Measurements from ENCODE around the gene ADIPOR1.
A peak's percentile ranks its signal among the peaks of the same experiment; 100 is the strongest.

The ADIPOR1 gene

GRCh38 chr1:202972046-202972445 is 13.9 kb upstream of the ADIPOR1 start:
- DNase-seq (ENCODE audit: low spot score): no peak

- DNase-seq (ENCODE audit: low spot score): peak; percentile 78
These were observed 10.8 kb upstream of the ADIPOR1 start for GRCh38 chr1:202968895-202969295.

DNA sequence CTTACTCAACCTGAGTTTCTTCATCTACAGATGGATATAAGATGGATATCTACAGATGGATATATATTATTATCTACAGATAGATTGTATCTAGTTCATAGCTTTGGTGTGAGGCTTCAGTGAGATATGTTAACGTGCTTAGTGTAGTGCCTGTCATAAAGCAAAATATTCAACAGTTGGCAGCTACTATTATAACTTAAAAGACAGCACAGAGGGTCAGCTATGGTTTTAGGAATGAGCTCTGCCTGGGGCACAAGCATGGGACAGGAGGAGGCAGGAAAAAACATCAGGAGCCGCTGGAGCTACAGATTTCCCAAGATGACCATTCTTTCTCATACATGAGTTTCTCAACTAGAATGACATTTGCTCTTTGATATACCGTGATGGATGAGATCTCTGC is 10.2 kb upstream of the ADIPOR1 start:
- no peak for DNase-seq (ENCODE audit: low spot score)

GRCh38 chr1:202967684-202968281 is 9.7 kb upstream of the ADIPOR1 start:
- DNase-seq (ENCODE audit: low spot score): no peak

- no peak for DNase-seq (ENCODE audit: low spot score)
These were observed 8.1 kb upstream of the ADIPOR1 start for GRCh38 chr1:202966006-202966898.

GRCh38 chr1:202965422-202965821 is 7.3 kb upstream of the ADIPOR1 start:
- DNase-seq (ENCODE audit: low spot score): no peak

DNA sequence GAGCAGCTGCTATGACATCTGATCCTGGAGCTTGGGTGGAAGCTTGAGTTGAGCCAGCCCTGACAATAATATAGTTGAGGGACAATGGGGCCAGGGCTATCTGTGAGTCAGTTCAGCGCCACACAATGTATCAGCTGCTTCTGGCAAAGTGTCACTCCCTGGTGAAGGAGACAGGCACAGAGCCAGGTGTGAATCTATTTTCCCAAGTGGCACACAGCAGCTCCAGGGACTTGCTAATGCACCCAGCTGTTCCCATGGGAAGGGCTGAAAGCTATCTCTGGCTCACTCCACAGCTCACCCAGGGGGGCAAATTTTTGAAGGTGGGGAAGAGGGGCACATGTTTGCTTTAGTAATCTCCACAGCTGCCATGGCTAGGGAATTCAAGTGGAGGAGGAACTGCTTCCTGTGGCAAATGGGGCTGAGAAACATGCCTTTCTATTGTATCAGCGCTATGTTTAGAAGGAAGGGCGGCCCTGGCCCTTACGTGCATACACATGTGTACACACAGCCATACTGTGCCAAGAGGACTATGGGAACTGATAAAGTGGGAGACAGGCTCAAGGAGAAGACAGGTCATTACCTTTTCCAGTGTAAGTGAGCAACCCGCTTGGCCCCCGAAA is 6.8 kb upstream of the ADIPOR1 start:
- peak; percentile 38 for DNase-seq (ENCODE audit: low spot score)

DNA sequence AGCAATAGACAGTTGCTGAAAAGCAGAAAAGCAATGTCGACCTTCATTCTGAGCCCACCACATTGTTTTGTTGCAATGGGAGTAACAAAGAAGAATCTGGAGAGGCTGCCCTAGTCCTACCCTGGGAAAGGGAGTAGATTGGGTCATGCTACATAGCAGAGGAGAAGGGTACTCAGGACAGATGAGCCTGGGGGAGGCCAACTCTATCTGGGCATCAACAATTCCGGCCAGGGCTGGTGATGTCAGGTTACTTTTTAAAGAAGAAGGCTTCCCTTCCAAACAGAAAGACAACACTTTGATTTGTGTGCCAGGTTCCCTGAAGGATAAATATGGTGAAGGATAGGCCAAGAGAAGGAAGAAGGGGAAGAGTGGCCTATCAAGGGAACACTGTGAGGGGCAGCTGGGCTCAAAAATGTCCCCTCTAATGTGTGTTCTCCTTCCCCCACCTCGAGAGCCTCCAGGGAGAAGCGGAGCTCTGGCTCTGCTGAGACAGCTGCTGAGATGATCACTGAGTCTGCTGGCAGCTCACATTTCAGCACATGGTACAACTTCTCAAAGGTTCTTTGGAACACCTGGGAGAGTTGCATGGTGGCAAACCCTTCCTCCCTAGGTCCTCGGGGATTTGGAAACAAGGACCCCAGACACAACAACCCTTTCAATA is 3.2 kb upstream of the ADIPOR1 start:
- DNase-seq (ENCODE audit: low spot score): no peak

DNA sequence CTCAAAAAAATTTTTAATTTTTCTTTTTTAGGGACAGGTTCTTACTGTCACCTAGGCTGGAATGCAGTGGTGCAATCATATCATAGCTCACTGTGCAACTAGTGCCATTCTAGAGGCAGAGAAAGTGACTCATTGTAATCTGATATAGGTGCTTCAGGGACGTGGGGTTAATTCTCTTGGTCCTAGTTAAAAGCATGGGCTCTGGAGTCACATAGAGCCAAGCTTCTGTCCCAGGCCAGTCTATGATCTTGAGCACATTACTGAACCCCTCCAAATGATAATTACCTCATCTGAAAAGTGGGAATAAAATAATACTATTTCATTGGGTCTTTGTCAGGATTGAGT is 1.1 kb upstream of the ADIPOR1 start:
- no peak for DNase-seq (ENCODE audit: low spot score)

DNA sequence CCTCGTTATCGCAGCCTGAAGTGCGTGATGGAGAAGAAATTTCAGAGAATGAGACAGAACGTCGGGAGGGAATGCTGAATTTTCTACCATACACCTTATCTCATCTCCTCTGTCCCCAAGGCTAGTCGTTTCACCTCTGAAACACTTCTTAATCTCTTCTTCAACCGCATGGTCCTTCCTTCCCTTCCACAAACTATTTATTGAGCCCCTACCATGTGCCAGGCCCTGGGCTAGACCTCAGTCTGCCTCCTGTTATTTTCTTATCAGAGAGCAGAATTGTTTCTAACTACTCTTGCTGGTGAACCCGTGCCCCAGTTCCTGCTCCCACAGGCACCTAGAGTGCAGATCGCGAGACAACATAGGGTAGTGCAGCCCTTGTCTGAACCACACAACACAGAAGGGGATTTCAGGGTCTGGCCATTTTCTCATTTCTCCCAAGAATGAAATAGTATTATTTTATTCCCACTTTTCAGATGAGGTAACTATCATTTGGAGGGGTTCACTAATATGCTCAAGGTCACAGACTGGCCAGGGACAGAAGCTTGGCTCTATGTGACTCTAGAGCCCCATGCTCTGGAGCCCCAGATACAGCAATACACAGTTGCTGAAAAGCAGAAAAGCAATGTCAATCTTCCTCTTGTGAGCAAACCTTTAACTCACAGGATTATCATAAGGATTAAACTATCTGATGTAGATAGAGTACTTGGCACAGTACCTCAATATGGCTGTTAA is 598 bp upstream of the ADIPOR1 start:
- DNase-seq (ENCODE audit: low spot score): no peak

- no peak for DNase-seq (ENCODE audit: low spot score)
These were observed 1.1 kb downstream of the ADIPOR1 start for GRCh38 chr1:202956969-202957368.

DNA sequence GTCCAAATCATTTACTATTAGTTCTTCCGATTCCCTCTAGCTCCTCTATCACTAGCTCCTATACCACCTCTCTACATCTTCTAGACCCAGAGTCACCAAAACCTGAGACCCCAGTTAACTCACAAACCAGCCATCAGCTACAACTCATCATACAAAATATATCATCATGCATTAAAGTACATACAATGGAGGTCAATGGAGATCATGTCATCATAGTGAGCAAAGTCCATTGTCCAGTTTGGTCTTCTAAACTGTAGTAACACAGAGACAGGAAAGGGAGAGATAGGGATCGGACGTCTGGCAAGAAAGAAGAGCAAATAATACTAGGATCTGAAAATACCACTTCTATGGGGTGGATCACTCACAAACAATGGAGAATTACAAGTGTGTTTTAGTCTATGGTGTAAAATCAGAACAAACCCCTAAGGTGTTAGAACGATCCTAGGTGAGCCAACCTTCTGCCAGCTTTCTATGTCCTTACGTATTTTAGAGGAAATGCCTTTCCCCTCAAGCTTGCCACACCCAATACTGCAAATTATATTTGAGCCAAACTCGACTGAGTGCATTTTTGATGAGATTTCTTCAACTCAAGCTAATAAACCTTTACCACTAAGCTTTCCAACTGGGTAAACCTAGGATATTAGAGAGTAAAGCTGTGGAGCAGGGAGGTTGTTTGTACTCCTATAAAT is 3.9 kb downstream of the ADIPOR1 start:
- no peak for DNase-seq (ENCODE audit: low spot score)

DNA sequence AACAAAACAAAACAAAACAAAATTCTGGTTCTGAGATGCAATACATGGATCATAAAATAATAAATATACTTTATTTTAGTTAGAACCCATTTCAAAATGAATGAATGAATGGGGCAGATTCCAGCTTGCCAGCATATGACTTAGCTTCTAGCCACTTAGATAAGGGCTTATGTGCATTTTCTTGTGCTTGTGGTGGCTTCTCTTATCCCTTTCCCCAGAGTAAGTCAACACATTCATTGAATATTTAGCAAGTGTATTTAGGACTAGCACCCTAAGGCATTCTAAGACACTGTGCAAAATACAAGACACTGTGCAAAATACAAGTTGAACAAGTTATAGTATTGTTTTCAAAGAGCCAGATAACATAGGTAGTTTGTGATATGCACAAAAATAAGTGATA is 4.7 kb downstream of the ADIPOR1 start:
- no peak for DNase-seq (ENCODE audit: low spot score)

GRCh38 chr1:202952818-202953217 is 5.3 kb downstream of the ADIPOR1 start:
- DNase-seq (ENCODE audit: low spot score): no peak

- no peak for DNase-seq (ENCODE audit: low spot score)
These were observed 6.0 kb downstream of the ADIPOR1 start for GRCh38 chr1:202952099-202952498.

DNA sequence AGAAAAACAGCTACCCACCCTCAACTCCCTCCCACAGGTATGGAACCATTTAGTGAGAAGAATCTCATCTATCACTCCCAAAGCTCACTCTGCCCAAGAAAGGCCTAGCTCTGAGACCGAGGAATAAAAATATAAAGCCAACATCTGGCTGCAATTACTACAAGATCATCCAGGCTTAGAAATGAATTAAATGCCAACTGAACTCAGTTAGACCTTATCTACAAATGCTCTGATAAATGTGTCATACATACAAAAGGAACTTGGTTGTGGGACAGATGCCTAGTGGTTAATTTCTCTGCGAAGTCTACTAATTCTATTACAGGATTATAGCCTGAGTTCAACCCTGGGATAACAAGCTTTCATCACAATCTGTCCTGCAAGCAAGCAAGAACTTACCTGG is 6.7 kb downstream of the ADIPOR1 start:
- no peak for DNase-seq (ENCODE audit: low spot score)

- DNase-seq (ENCODE audit: low spot score): no peak
These were observed 12.6 kb downstream of the ADIPOR1 start for GRCh38 chr1:202945483-202945882.

GRCh38 chr1:202944438-202944921 is 13.6 kb downstream of the ADIPOR1 start:
- DNase-seq (ENCODE audit: low spot score): no peak

DNA sequence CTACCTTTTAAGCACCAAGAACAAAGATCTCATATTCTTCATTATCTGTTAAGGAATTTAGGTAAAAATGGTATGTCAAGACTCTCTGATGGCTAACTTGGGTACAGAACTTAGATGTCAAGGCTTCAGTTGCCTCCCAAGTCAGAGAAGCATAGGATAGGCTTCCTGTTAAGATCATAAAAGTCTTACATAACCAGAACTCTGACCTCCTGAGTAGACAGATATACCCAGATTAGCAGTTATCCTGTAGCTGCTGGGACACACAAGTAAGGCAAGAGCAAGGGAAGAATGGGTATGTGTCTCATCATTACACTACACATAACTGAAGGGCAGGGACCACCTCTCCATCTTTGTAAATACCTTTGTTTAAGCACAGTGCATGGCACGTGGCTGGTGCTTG is 15.7 kb downstream of the ADIPOR1 start:
- DNase-seq (ENCODE audit: low spot score): no peak

- DNase-seq (ENCODE audit: low spot score): no peak
These were observed 16.7 kb downstream of the ADIPOR1 start for GRCh38 chr1:202941372-202941771.

DNA sequence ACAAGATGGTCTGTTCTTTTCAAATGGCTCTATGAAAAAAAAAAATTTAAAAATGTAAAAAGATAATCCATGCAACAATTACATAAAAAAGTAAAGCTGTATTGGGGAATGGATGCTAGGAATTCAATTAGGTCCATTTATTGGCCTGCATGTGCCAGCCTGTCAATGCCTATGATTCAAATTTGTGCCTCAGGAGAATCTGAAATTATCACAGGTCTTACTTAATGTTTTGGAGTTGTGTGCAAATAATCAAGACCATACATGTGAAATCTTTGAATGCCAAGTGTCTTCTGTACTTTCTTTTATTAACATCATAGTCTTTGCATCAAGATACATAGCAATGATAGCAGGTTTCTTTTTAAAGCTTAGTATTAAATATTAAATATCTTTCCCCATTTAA is 17.6 kb downstream of the ADIPOR1 start:
- DNase-seq (ENCODE audit: low spot score): no peak

Measured in hepatic stellate cell (primary cell).